Fibroblast of skin of left biceps (primary cell): ENCODE data around the gene ROBO1.

Experiments used
- DNase-seq, 2 experiments: peaks; one replicate each; pipeline ENCODE4 v3.0.0-alpha.2; 2013; ENCODE audit warnings: low read depth in 2 of 2

Gene ROBO1

GRCh38 chr3:79467721-79468120 is 300.1 kb downstream of the ROBO1 start:
- DNase-seq = no peak

GRCh38 chr3:79461129-79461792 is 306.5 kb downstream of the ROBO1 start:
- DNase-seq = no peak

GRCh38 chr3:79453600-79453999 is 314.2 kb downstream of the ROBO1 start:
- DNase-seq = no peak

- DNase-seq = no peak
These were observed 331.4 kb downstream of the ROBO1 start for GRCh38 chr3:79436387-79436786.

GRCh38 chr3:79427081-79427480 is 340.7 kb downstream of the ROBO1 start:
- DNase-seq = no peak

GRCh38 chr3:79424811-79425210 is 343.0 kb downstream of the ROBO1 start:
- DNase-seq = no peak

- no peak for DNase-seq
These were observed 344.4 kb downstream of the ROBO1 start for GRCh38 chr3:79423417-79423816.

GRCh38 chr3:79421273-79421672 is 346.5 kb downstream of the ROBO1 start:
- DNase-seq = no peak

- no peak for DNase-seq
These were observed 348.8 kb downstream of the ROBO1 start for GRCh38 chr3:79418855-79419621.

- peak in 1 of 2 experiments; percentile 2 for DNase-seq
These were observed 352.4 kb downstream of the ROBO1 start for GRCh38 chr3:79415356-79415755.

- peak; percentile 39 to 49 for DNase-seq
These were observed 353.0 kb downstream of the ROBO1 start for GRCh38 chr3:79414806-79415205.

GRCh38 chr3:79414035-79414434 is 353.8 kb downstream of the ROBO1 start:
- no peak for DNase-seq

GRCh38 chr3:79412537-79412936 is 355.3 kb downstream of the ROBO1 start:
- no peak for DNase-seq

GRCh38 chr3:79410617-79411016 is 357.2 kb downstream of the ROBO1 start:
- no peak for DNase-seq

- DNase-seq = no peak
These were observed 357.7 kb downstream of the ROBO1 start for GRCh38 chr3:79410136-79410535.

GRCh38 chr3:79406175-79406574 is 361.6 kb downstream of the ROBO1 start:
- DNase-seq = no peak

- no peak for DNase-seq
These were observed 362.6 kb downstream of the ROBO1 start for GRCh38 chr3:79405183-79405582.

GRCh38 chr3:79396595-79396994 is 371.2 kb downstream of the ROBO1 start:
- no peak for DNase-seq

- DNase-seq = no peak
These were observed 375.3 kb downstream of the ROBO1 start for GRCh38 chr3:79392479-79392878.

GRCh38 chr3:79390352-79390751 is 377.4 kb downstream of the ROBO1 start:
- DNase-seq = no peak

GRCh38 chr3:79385211-79385610 is 382.6 kb downstream of the ROBO1 start:
- no peak for DNase-seq

GRCh38 chr3:79383402-79384012 is 384.3 kb downstream of the ROBO1 start:
- DNase-seq = peak in 1 of 2 experiments; percentile 26

- DNase-seq = no peak
These were observed 387.2 kb downstream of the ROBO1 start for GRCh38 chr3:79380581-79380980.
